Body of pancreas (tissue), 4 donors: ENCODE results near the gene NDUFB8.

Experiments
- CTCF ChIP-seq, 7 experiments: fragments of 450-650 bp in 4 of 7; fragments of 200-600 bp in 3 of 7; sonication (generic) in 3 of 7; IDR thresholded peaks; one replicate each; pipeline ENCODE4 v1.5.1; 2016 to 2019; ENCODE audit warnings: antibody characterized with exemption in 7 of 7
- POLR2A ChIP-seq, 3 donors: fragments of 450-650 bp; IDR thresholded peaks; one replicate each; pipeline ENCODE4 v1.6.1; 2016; ENCODE audit warnings: antibody characterized with exemption in 3 of 3, mild to moderate bottlenecking in 2 of 3

DNA sequence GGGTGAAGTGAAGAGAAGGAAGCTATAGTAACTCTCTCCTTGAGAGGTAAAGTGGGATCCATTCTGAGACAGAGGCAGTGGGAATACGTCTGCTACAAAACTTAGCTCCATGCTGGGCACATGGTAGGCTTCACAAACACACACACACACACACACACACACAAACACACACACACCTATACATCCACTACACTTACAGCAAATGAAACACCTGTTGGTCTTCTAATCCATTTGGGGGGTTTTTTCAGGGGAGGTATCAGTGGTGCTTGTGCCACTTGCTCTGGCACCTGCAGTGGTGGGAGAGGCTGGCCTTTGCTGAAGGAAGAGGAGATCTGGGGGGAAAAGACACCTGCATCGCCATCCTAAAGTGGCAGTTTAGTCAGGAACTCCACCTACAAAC is 24.5 kb downstream of the NDUFB8 start:
- no peak for TF ChIP-seq CTCF (IDR thresholded peaks at IDR 0.05)
- TF ChIP-seq POLR2A (IDR thresholded peaks at IDR 0.05), result no peak
